K562 (cell line): ENCODE results near the gene GUCY2D. TPM values are rescaled to one million over a fixed set of nuclear protein-coding genes. Genes with fewer than 3 reads are reported as not detected.

Source experiments
- ATAC-seq: fragments of 200-7000 bp; cut with Tn5 transposase; 3 replicates; pipeline ENCODE4 v1.9.1; 2020; ENCODE audit warnings: moderate library complexity
- BruUV-seq: library from RNA; stranded (reverse); fragments of 400-500 nt; replicated peaks from 2 replicates; lab custom pipeline; 2021; lab: Mats Ljungman, UMichigan
- CTCF ChIA-PET: fragments of 300-600 bp; formaldehyde crosslinking; extraction: SDS; loops from one replicate; lab custom pipeline; 2021; ENCODE audit warnings: low intra/inter-chr PET ratio; lab: Yijun Ruan, JAX
- POLR2A ChIA-PET: fragments of 300-600, 350-650 bp; sonication (Branson Sonifier 250); formaldehyde crosslinking; extraction: SDS; loops from one replicate; lab custom pipeline; 2021; ENCODE audit warnings: antibody characterized with exemption, inconsistent platforms; lab: Yijun Ruan, JAX
- DNase-seq, 4 experiments: peaks; one replicate each; pipeline versions ENCODE4 v3.0.0 to v3.0.0-alpha.2; 2011 to 2018; ENCODE audit warnings: low spot score in 3 of 4, mixed read lengths in 3 of 4; ENCODE audit errors: extremely low read depth in 1 of 4
- FAIRE-seq: peaks from 2 replicates; lab custom pipeline; 2011; peaks lifted over from hg19 to GRCh38; lab: Jason Lieb, UNC
- H2AFZ ChIP-seq: 2 replicates; pipeline ENCODE4 v1.6.0; 2011; ENCODE audit warnings: low read depth, low read length, control low read depth, inconsistent platforms
- H3K27ac ChIP-seq: fragments of 200-600 bp; 3 replicates; pipeline ENCODE4 v1.8.0; 2011; ENCODE audit warnings: low read depth, mild to moderate bottlenecking, control low read depth, inconsistent platforms, low read length, moderate library complexity, mixed read lengths; ENCODE audit errors: extremely low read depth
- H3K27me3 ChIP-seq, 2 experiments: fragments of 300-600 bp in 1 of 2; 2 replicates in 1 of 2; 3 replicates in 1 of 2; pipeline versions ENCODE4 v1.6.0 to v1.8.0; 2011; ENCODE audit warnings: inconsistent platforms in 2 of 2, low read length in 2 of 2, mild to moderate bottlenecking in 1 of 2, mixed read lengths in 1 of 2, moderate library complexity in 1 of 2; ENCODE audit not compliant: control insufficient read depth in 2 of 2, insufficient read depth in 2 of 2
- H3K36me3 ChIP-seq: fragments of 300-600 bp; 3 replicates; pipeline ENCODE4 v1.8.0; 2011; ENCODE audit warnings: mild to moderate bottlenecking, low read length, inconsistent platforms; ENCODE audit not compliant: control insufficient read depth, insufficient read depth
- H3K4me1 ChIP-seq, 2 experiments: fragments of 200-600 bp in 1 of 2; replicated peaks in 1 of 2; 2 replicates in 1 of 2; 3 replicates in 1 of 2; pipeline versions ENCODE4 v1.5.1 to v1.8.0; 2011; ENCODE audit warnings: inconsistent platforms in 2 of 2, low read length in 2 of 2, mild to moderate bottlenecking in 1 of 2, mixed read lengths in 1 of 2, moderate library complexity in 1 of 2; ENCODE audit not compliant: control insufficient read depth in 2 of 2, insufficient read depth in 2 of 2
- H3K4me2 ChIP-seq: 2 replicates; pipeline ENCODE4 v1.6.1; 2011; ENCODE audit warnings: low read length, control low read depth, inconsistent platforms, mixed read lengths; ENCODE audit not compliant: insufficient read depth
- H3K4me3 ChIP-seq: fragments of 200-600 bp; sonication (generic), shearing (Covaris generic); 2 replicates; pipeline ENCODE4 v1.5.1; 2016; ENCODE audit warnings: control low read depth, inconsistent platforms
- H3K79me2 ChIP-seq: fragments of 200-600 bp; 3 replicates; pipeline ENCODE4 v1.8.0; 2011; ENCODE audit warnings: low read length, inconsistent platforms; ENCODE audit not compliant: control insufficient read depth, insufficient read depth
- H3K9ac ChIP-seq, 2 experiments: 2 replicates each; pipeline versions ENCODE4 v1.6.0 to v1.6.1; 2011; ENCODE audit warnings: low read depth in 2 of 2, low read length in 2 of 2, control low read depth in 1 of 2, inconsistent platforms in 1 of 2, mild to moderate bottlenecking in 1 of 2, mixed read lengths in 1 of 2; ENCODE audit not compliant: insufficient read depth in 1 of 2
- H3K9me1 ChIP-seq: one replicate; pipeline ENCODE4 v1.6.0; 2011; ENCODE audit warnings: inconsistent platforms, mild to moderate bottlenecking, low read length, moderate library complexity; ENCODE audit not compliant: control insufficient read depth, insufficient read depth
- H3K9me3 ChIP-seq: replicated peaks from 2 replicates; pipeline ENCODE4 v1.5.1; 2011; ENCODE audit warnings: low read depth, low read length, inconsistent platforms; ENCODE audit not compliant: control insufficient read depth, insufficient read depth
- H4K20me1 ChIP-seq: replicated peaks from 2 replicates; pipeline ENCODE4 v1.6.1; 2011; ENCODE audit warnings: low read length, inconsistent platforms, mixed read lengths; ENCODE audit not compliant: control insufficient read depth, insufficient read depth
- ASH1L ChIP-seq: fragments of 450-650 bp; IDR thresholded peaks from 2 replicates; pipeline ENCODE4 v1.6.1; 2018; ENCODE audit warnings: borderline replicate concordance, mild to moderate bottlenecking, low read depth; ENCODE audit not compliant: partially characterized antibody
- MTF1 ChIP-seq: fragments of 250-450 bp; sonication (Bioruptor Pico); IDR thresholded peaks from 2 replicates; pipeline ENCODE4 v1.9.0; 2021; ENCODE audit warnings: moderate library complexity, mild to moderate bottlenecking, inconsistent platforms, borderline replicate concordance
- NFE2 ChIP-seq: IDR thresholded peaks from 2 replicates; pipeline ENCODE4 v1.6.1; 2014; ENCODE audit warnings: antibody characterized with exemption, low read depth
- RAD21 ChIP-seq, 2 experiments: fragments of 250-450 bp in 1 of 2; fragments of 450-650 bp in 1 of 2; sonication (Bioruptor Pico) in 1 of 2; formaldehyde crosslinking in 1 of 2; IDR thresholded peaks in 1 of 2; conservative IDR thresholded peaks in 1 of 2; 2 replicates each; pipeline versions ENCODE4 v1.4.0 to v1.8.0; 2020 to 2022; ENCODE audit warnings: mild to moderate bottlenecking in 2 of 2, moderate library complexity in 1 of 2
- WGBS: fragments of 100-300 bp; shearing (Covaris generic); methylation state at CpG from one replicate; pipeline ENCODE4 v1.1.6; 2016; ENCODE audit warnings: low coverage, mixed read lengths; ENCODE audit not compliant: insufficient coverage; ENCODE audit errors: missing lambda C conversion rate; 5-methylcytosine and 5-hydroxymethylcytosine counted together
- in situ Hi-C: fragments of 300-500 bp; cut with MboI; formaldehyde crosslinking; loops from 4 replicates; pipeline ENCODE4 v1.15.0; 2018; ENCODE audit warnings: inconsistent platforms, mixed read lengths
- intact Hi-C: fragments of 100-400 bp; cut with micrococcal nuclease; formaldehyde crosslinking; loops from 2 replicates; pipeline ENCODE4 v1.14.2; 2022
- polyA plus RNA-seq, 8 experiments: library from polyadenylated mRNA; depleted of rRNA in 4 of 8; stranded (reverse) in 5 of 8; unstranded in 3 of 8; fragments of >200 nt; fragmentation: Nextera tagmentation in 2 of 8; fragmentation: Illumina TruSeq in 1 of 8; extraction: Ambion mirVana in 2 of 8; extraction: Trizol in 1 of 8; gene quantifications; 2 replicates each; pipeline versions ENCODE4 v1.2.1 to v1.2.3, GENCODE V29; 2011 to 2014; ENCODE audit warnings: inconsistent platforms in 1 of 8, missing spikeins in 1 of 8
- total RNA-seq, 7 experiments: library from RNA; depleted of rRNA in 6 of 7; stranded (reverse); fragments of >200 nt in 6 of 7; fragmentation: Illumina TruSeq in 2 of 7; extraction: Trizol in 2 of 7; gene quantifications; 2 replicates each; pipeline versions ENCODE4 v1.2.1 to v1.2.3, GENCODE V29; 2011 to 2021; ENCODE audit warnings: low replicate concordance in 1 of 7

The GUCY2D gene
- total and polyA plus RNA-seq, 9 of the 15 experiments (the other 6 are each of a cell fraction or from before 2014, with no cell fraction given) = 0.05 TPM; not detected in 8

GRCh38 chr17:8002721-8003593 lies 542 bp downstream of the GUCY2D start:
- H3K36me3 ChIP-seq = no peaks in the 10 kb centered on the region
- in situ Hi-C loops (no loop called here), intact Hi-C loops (no loop called here)
- H3K9ac ChIP-seq = no peak overlapping the region
- ATAC-seq (no peak), FAIRE-seq (no peak), DNase-seq (no peak)
- no peaks in the 10 kb centered on the region for H3K9me3 ChIP-seq
- H3K27me3 ChIP-seq = peaks cover 12 to 54% of the 10 kb centered on the region in 2 experiments; a peak in 4 of 5 replicates
- no peaks in the 10 kb centered on the region for H3K79me2 ChIP-seq
- H3K4me2 ChIP-seq = no peak overlapping the region
- H3K27ac ChIP-seq = no peak overlapping the region
- TF ChIP-seq ASH1L (no peak), MTF1 (CRISPR knock-in tag) (no peak), NFE2 (no peak), RAD21 (CRISPR knock-in tag; conservative IDR thresholded peaks at IDR 0.05 in 1 of 2, IDR thresholded peaks at IDR 0.05 in 1 of 2) (no peak)
- BruUV-seq = no TSS peak
- H2AFZ ChIP-seq = no peak overlapping the region
- no peaks in the 10 kb centered on the region for H3K9me1 ChIP-seq
- no peak overlapping the region for H3K4me3 ChIP-seq
- peaks cover 0 to 19% of the 10 kb centered on the region in 2 experiments; a peak in 2 of 5 replicates for H3K4me1 ChIP-seq
- 8% methylated on average over 12 of the region's 92 CpGs for WGBS
- POLR2A ChIA-PET = interaction anchor here (1.5 kb wide), 1 partner anchor 8 kb away, joined by 6 read pairs; no protein-coding TSS in a partner anchor
- H4K20me1 ChIP-seq = no peaks in the 10 kb centered on the region
- CTCF ChIA-PET = no interaction called here
